Measurements from ENCODE around the gene MFN2. TPM values are rescaled to one million over a fixed set of nuclear protein-coding genes. Genes with fewer than 3 reads are reported as not detected.
"Not testable (repeated sequence)": the region's sequence is repeated elsewhere in the genome, so short reads cannot be mapped to it uniquely, and the experiment has no call there.

MFN2 gene
- polyA plus RNA-seq (2013, experiment 1 of 2; ENCODE audit: insufficient read length), result 52.8 TPM
- polyA plus RNA-seq (2013, experiment 2 of 2; ENCODE audit: insufficient read length), result 49.9 TPM

GRCh38 chr1:11979851-11980675, at the start of gene MFN2:
MFN2 (plus strand) TSS chr1:11980444; CDS start chr1:11989169, 8,725 bp downstream.
- DNase-seq, result peak; percentile 98

- DNase-seq, result peak; percentile 82
Observed at GRCh38 chr1:11930571-11931445, 49.4 kb upstream of the MFN2 start.

GRCh38 chr1:11931845-11932244, 48.4 kb upstream of the MFN2 start:
- DNase-seq, result no peak

- DNase-seq, result peak; percentile 94
Observed at GRCh38 chr1:11934302-11935056, 45.8 kb upstream of the MFN2 start, which contains the start of gene PLOD1. PLOD1 (plus strand) TSS chr1:11934717; CDS start chr1:11934780, 63 bp downstream.

- no peak for DNase-seq
Observed at GRCh38 chr1:11935057-11935412, 45.2 kb upstream of the MFN2 start.

GRCh38 chr1:11935733-11936132, 44.5 kb upstream of the MFN2 start:
- DNase-seq, result not testable (repeated sequence)

GRCh38 chr1:11938722-11939526, 41.3 kb upstream of the MFN2 start:
- DNase-seq, result no peak

- not testable (repeated sequence) for DNase-seq
Observed at GRCh38 chr1:11939794-11940193, 40.5 kb upstream of the MFN2 start.

- DNase-seq, result no peak
Observed at GRCh38 chr1:11940260-11940921, 39.9 kb upstream of the MFN2 start.

- no peak for DNase-seq
Observed at GRCh38 chr1:11942280-11942679, 38.0 kb upstream of the MFN2 start.

GRCh38 chr1:11943619-11944018, 36.6 kb upstream of the MFN2 start:
- DNase-seq, result no peak

GRCh38 chr1:11944358-11944931, 35.8 kb upstream of the MFN2 start:
- DNase-seq, result no peak

- no peak for DNase-seq
Observed at GRCh38 chr1:11946647-11947046, 33.6 kb upstream of the MFN2 start.

GRCh38 chr1:11948822-11949458, 31.3 kb upstream of the MFN2 start:
- DNase-seq, result no peak

- DNase-seq, result no peak
Observed at GRCh38 chr1:11951901-11952300, 28.3 kb upstream of the MFN2 start.

- no peak for DNase-seq
Observed at GRCh38 chr1:11952455-11953109, 27.7 kb upstream of the MFN2 start.

GRCh38 chr1:11955221-11955620, 25.0 kb upstream of the MFN2 start:
- no peak for DNase-seq

GRCh38 chr1:11957398-11957797, 22.8 kb upstream of the MFN2 start:
- DNase-seq, result no peak

GRCh38 chr1:11957897-11958296, 22.3 kb upstream of the MFN2 start:
- no peak for DNase-seq

GRCh38 chr1:11960276-11960675, 20.0 kb upstream of the MFN2 start:
- no peak for DNase-seq

Measured in fibroblast of skin of abdomen (primary cell).